ENCODE results near the gene KRTAP13-1.

The KRTAP13-1 gene, protein sequence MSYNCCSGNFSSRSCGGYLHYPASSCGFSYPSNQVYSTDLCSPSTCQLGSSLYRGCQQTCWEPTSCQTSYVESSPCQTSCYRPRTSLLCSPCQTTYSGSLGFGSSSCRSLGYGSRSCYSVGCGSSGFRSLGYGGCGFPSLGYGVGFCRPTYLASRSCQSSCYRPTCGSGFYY

DNA sequence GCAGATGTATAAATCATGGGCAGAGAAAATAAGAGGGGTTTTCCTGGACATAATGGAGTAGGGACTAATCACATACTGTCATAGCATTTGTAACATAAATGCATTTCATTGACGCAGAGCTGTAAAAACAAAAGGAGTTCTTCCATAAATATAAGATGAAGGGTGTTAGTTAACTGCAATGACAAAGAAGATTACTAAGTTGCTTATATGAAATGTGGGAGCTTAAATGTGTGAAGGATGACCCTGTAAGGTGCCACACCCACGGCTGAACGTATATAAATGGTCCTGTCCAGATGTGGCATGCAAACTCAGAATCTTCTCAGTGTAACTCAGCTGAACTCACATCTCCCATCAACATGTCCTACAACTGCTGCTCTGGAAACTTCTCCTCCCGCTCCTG lies at the start of gene KRTAP13-1:
Gene KRTAP13-1 (plus strand): TSS at position 301 of the 400 bp plus-strand sequence. CDS start 56 bp downstream, at position 357.
- no peak within 1 kb of the TSS for H3K4me3 ChIP-seq
- in situ Hi-C loops (cut with MboI; ENCODE audit: low sequenced_read_pairs), result no loop called here
- no peaks in the 10 kb centered on the region for H3K9me3 ChIP-seq
- no peak for DNase-seq (ENCODE audit: low spot score in 2 of 2)
- no peaks in the 10 kb centered on the region for H3K36me3 ChIP-seq (replicated peaks)
- H3K27me3 ChIP-seq (ENCODE audit: low read depth), result no peaks in the 10 kb centered on the region
- H3K4me1 ChIP-seq, result no peaks in the 10 kb centered on the region

DNA sequence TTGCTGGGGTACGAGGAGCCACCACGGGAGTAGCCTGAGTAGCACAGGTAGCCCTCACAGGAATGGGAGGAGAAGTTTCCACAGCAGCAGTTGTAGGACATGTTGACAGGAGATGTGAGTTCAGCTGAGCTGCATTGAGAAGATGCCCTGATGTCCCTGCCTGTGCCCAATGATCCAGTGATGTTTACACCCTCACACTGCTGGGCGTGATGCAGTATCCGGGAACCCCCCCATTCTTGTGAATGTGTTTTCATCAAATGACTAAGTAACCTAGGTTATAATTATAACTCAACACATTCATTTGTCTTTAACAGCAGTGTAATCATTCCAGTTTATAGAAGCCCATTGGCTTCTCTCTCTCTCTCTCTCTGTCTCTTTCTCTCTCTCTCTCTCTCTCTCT lies 47.3 kb upstream of the KRTAP13-1 start, which contains the start of gene KRTAP23-1:
Gene KRTAP23-1 (minus strand): TSS at position 101 of the 400 bp plus-strand sequence. CDS start 0 bp downstream, at position 101.
- Histone ChIP-seq H3K36me3 (replicated peaks) (no peaks in the 10 kb centered on the region), H3K27me3 (ENCODE audit: low read depth) (no peaks in the 10 kb centered on the region), H3K4me3 (no peak within 1 kb of the TSS), H3K4me1 (no peaks in the 10 kb centered on the region), H3K9me3 (no peaks in the 10 kb centered on the region; the same call in 1 of the 2 replicates)
- in situ Hi-C loops (cut with MboI; ENCODE audit: low sequenced_read_pairs), result no loop called here
- no peak for DNase-seq (ENCODE audit: low spot score in 2 of 2)

DNA sequence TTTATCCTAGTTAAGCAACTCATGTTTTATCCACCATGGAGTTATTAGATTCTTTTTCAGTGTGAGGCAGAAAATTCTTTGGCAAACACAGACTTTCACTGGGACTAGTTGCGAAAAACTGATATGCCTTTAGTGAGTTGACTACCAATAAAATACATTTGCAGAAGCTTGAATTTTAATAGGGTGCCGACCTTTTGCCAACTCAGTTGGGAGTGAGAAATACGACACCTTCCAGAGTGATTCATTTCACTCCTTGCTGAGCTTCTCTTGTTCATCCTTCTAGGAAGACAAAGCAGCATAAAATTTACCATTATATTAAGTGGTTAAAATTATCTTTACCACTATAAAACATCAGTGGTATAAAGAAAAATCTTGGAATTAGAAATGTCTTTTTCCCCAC lies 46.3 kb upstream of the KRTAP13-1 start:
- Histone ChIP-seq H3K4me1 (no peaks in the 10 kb centered on the region), H3K36me3 (replicated peaks) (no peaks in the 10 kb centered on the region), H3K4me3 (no peak overlapping the region), H3K9me3 (no peaks in the 10 kb centered on the region; the same call in 1 of the 2 replicates), H3K27me3 (ENCODE audit: low read depth) (no peaks in the 10 kb centered on the region)
- in situ Hi-C loops (cut with MboI; ENCODE audit: low sequenced_read_pairs), result no loop called here
- DNase-seq (ENCODE audit: low spot score in 2 of 2), result no peak

DNA sequence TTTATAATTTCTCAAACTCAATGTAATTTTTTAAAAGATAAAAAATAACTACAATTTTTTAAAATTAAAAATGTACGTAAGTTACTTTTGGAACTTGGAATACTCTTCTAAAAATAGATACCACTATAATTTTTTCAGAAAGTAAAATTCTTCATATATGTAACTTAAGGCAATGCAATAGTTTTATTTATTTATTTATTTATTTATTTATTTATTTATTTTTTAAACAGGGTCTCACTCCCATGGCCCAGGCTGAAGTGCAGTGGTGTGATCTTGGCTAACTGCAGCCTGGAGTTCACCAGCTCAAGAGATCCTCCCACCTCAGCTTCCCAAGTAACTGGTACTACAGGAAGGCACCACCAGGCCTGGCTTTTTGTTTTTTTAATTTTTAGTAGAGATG lies 44.3 kb upstream of the KRTAP13-1 start:
- Histone ChIP-seq H3K9me3 (no peaks in the 10 kb centered on the region; the same call in 1 of the 2 replicates), H3K27me3 (ENCODE audit: low read depth) (no peaks in the 10 kb centered on the region), H3K36me3 (replicated peaks) (no peaks in the 10 kb centered on the region), H3K4me1 (no peaks in the 10 kb centered on the region), H3K4me3 (no peak overlapping the region)
- in situ Hi-C loops (cut with MboI; ENCODE audit: low sequenced_read_pairs), result no loop called here
- DNase-seq (ENCODE audit: low spot score in 2 of 2), result no peak

DNA sequence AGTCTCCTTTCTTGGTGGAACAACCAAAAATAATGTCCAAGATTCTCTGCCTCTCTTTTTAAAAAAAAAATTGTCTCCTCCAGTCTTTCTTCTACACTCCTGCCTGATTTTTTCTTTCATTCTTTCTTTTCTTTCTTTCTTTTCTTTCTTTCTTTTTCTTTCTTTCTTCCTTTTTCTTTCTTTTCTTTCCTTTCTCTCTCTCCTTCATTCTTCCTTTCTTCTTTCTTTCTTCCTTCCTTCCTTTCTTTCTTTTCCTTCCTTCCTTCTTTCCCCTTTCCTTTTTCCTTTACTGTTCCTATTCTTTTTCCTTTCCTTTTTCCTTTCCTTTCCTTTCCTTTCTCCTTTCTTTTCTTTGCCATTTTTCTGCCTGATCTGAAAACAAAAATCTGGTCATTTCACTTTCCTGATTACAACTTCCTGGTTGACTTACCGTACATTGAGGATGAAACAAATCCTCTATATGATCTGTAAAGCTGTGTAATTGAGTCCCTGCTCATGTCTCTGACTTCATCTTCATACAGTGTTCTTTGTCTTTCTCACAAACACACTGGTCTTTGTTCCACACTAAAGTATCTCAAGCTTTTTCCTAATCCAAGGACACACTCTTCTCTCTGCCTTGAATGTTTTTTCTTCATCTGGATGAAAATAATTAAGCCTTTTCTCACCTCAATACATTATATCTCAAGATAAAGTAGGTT lies 41.4 kb upstream of the KRTAP13-1 start:
- no peaks in the 10 kb centered on the region for H3K36me3 ChIP-seq (replicated peaks)
- in situ Hi-C loops (cut with MboI; ENCODE audit: low sequenced_read_pairs), result no loop called here
- no peak for DNase-seq (ENCODE audit: low spot score in 2 of 2)
- no peak overlapping the region for H3K4me3 ChIP-seq
- no peaks in the 10 kb centered on the region; the same call in 1 of the 2 replicates for H3K9me3 ChIP-seq
- H3K4me1 ChIP-seq, result no peaks in the 10 kb centered on the region
- no peaks in the 10 kb centered on the region for H3K27me3 ChIP-seq (ENCODE audit: low read depth)

DNA sequence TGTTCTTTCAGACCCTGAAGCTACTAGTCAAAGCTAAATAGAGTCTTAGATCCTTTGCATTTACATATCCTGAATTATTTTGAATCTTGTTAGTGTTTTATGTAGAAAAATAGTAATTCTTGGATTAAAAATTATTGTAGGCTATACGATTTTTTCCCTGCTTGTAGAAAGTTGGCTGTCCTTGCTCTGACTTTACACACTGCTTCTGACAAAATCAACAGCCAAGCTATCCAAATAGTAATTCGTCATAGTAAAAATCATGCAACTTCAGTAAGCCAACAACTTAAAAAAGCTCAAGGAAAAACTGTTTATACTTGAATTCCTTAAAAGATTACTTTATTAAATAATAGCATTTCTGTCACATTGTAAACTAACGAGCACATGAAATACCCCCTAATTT lies 39.9 kb upstream of the KRTAP13-1 start:
- no peaks in the 10 kb centered on the region for H3K36me3 ChIP-seq (replicated peaks)
- no peaks in the 10 kb centered on the region for H3K27me3 ChIP-seq (ENCODE audit: low read depth)
- H3K9me3 ChIP-seq, result 0 out of 2 replicates have a peak, but pooled peaks cover 2% of the 10 kb centered on the region
- no peak for DNase-seq (ENCODE audit: low spot score in 2 of 2)
- in situ Hi-C loops (cut with MboI; ENCODE audit: low sequenced_read_pairs), result no loop called here
- H3K4me1 ChIP-seq, result no peaks in the 10 kb centered on the region
- H3K4me3 ChIP-seq, result no peak overlapping the region

DNA sequence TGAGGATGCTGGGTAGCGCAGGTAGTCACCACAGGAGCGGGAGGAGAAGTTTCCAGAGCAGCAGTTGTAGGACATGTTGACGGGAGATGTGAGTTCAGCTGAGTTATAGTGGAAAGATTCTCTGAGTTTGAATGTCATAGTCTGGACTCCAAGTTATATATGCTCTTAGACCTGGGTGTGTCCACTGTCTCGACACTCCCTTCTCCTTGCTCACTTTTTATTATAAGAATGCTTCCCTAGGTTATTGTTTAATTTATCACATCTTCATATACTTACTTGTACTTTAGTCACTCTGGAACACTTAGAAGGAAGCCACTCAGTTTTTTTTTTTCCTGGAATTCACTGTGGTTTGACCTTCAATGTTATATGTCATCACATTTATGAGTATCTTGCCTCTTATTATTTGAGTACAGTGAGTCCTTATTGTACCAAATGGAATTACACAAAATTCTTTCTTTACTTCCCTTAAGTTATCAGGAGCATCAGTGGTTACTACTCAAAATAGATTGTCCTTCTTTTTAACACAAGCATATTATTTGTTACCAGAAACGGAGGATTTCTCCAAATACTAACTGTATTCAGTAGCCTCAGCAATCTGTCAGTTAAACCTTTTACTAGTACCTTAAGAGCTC lies 23.6 kb upstream of the KRTAP13-1 start, which contains the start of gene KRTAP13-2:
Gene KRTAP13-2 (minus strand): TSS at position 133 of the 632 bp plus-strand sequence. CDS start 58 bp downstream, at position 75.
- no peaks in the 10 kb centered on the region for H3K4me1 ChIP-seq
- no peak for DNase-seq (ENCODE audit: low spot score in 2 of 2)
- no peak within 1 kb of the TSS for H3K4me3 ChIP-seq
- H3K27me3 ChIP-seq (ENCODE audit: low read depth), result no peaks in the 10 kb centered on the region
- in situ Hi-C loops (cut with MboI; ENCODE audit: low sequenced_read_pairs), result no loop called here
- no peaks in the 10 kb centered on the region for H3K36me3 ChIP-seq (replicated peaks)
- no peaks in the 10 kb centered on the region; the same call in 1 of the 2 replicates for H3K9me3 ChIP-seq

DNA sequence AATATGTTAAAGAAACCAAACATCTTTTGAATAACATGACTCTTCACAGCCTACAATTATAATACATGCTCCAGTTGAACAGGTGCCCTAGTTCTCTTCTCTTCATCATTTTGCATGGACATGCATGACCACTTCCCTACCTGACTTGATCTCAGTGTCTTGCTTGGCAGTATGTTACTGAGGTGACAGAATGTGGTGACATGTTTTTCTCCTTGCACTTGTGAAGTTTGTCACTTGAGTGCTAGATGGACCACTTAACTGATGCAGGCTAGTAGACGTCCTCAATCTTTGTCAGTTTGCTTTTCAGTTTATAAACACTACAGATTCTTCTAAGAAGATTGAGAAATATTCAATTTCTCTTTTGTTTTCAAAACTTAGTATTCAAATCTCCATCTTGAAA lies 13.6 kb upstream of the KRTAP13-1 start:
- Histone ChIP-seq H3K4me1 (no peaks in the 10 kb centered on the region), H3K9me3 (peaks cover 3% of the 10 kb centered on the region; the same call in 1 of the 2 replicates), H3K27me3 (ENCODE audit: low read depth) (no peaks in the 10 kb centered on the region), H3K36me3 (replicated peaks) (no peaks in the 10 kb centered on the region), H3K4me3 (no peak overlapping the region)
- in situ Hi-C loops (cut with MboI; ENCODE audit: low sequenced_read_pairs), result no loop called here
- DNase-seq (ENCODE audit: low spot score in 2 of 2), result no peak

DNA sequence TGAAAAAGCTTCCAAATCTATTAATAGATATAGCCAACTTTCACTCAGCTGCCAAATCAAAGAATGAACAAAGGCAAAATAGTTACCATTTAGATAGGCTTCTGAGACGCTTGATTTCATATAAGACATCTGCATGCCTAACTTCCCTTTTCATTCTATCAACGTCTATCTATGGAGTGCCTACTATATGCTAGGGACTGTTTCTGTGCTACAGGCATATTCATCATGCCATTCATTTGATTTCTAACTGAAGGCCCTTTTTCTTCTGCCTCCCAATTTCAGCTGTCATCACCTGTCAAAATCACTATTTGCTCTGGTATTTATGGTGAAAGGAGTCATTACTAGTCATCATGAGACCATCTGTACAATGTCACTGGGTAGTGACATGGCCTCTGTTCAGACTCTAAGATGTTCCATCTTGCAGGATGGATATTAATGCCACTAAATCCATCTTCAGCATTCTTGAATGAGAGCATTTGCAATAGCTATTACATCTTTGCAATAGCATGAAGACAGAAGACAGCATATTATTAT lies 4.3 kb upstream of the KRTAP13-1 start:
- Histone ChIP-seq H3K9me3 (no peaks in the 10 kb centered on the region), H3K36me3 (replicated peaks) (no peaks in the 10 kb centered on the region), H3K4me3 (no peak overlapping the region), H3K4me1 (no peaks in the 10 kb centered on the region), H3K27me3 (ENCODE audit: low read depth) (no peaks in the 10 kb centered on the region)
- DNase-seq (ENCODE audit: low spot score in 2 of 2), result no peak
- in situ Hi-C loops (cut with MboI; ENCODE audit: low sequenced_read_pairs), result no loop called here

DNA sequence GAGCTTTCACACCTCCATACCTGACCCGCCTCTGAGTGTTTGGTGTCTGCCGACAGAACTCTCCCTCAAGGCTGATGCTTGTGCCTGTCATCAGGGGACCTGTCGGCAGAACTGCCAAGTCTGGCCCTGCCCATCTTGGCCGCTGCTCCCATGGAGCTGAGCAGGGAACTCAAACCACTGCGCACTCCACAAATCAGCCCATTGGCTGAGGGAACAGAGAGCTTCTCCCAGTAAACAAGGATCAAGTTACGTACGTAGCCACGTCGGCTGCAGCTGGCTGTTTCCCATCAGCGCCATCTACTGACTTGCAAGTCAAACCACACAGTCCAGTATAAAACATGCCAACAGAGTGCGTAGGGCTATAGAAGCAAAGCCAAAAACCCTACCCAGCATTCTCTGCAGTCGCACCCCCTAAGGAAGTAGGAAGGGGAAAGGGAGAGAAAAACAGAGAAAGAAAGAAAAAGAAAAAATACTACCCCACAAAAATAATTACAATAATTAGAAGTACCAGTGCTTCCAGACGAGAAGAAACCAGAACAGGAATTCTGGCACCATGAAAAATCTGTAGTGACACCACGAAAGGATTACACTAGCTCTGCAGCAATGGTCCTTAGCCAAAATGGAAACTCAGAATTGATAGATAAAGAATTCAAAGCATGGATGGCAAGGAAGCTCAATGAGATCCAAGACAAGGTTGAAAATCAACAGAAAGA lies 13.1 kb downstream of the KRTAP13-1 start:
- no peaks in the 10 kb centered on the region; the same call in 1 of the 2 replicates for H3K9me3 ChIP-seq
- DNase-seq (ENCODE audit: low spot score in 2 of 2), result peak in 1 of 2 experiments; percentile 9
- no peaks in the 10 kb centered on the region for H3K27me3 ChIP-seq (ENCODE audit: low read depth)
- in situ Hi-C loops (cut with MboI; ENCODE audit: low sequenced_read_pairs), result no loop called here
- H3K36me3 ChIP-seq (replicated peaks), result no peaks in the 10 kb centered on the region
- H3K4me1 ChIP-seq, result no peaks in the 10 kb centered on the region
- no peak overlapping the region for H3K4me3 ChIP-seq

DNA sequence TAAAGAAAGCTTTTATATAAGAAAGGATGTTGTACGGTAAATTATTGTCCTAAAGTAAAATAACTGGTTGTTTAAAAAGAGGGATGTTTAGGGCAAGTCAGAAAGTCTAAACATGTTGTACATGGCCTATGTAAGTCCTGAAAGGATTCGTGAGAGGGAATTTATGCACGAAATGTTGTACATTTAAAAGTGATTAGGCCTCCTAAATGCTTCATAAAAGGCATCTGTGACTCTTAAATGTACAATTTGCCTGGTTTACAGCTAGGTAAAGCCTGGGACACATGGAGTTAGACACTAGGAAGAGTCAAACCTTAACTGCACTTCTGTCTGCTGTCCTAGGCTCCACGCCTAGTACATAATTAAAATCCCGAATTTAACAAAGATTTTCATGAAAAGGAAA lies 20.2 kb downstream of the KRTAP13-1 start:
- H3K4me1 ChIP-seq, result no peaks in the 10 kb centered on the region
- in situ Hi-C loops (cut with MboI; ENCODE audit: low sequenced_read_pairs), result no loop called here
- H3K9me3 ChIP-seq, result peaks cover 3% of the 10 kb centered on the region; the same call in 1 of the 2 replicates
- H3K4me3 ChIP-seq, result no peak overlapping the region
- H3K36me3 ChIP-seq (replicated peaks), result no peaks in the 10 kb centered on the region
- H3K27me3 ChIP-seq (ENCODE audit: low read depth), result no peaks in the 10 kb centered on the region
- DNase-seq (ENCODE audit: low spot score in 2 of 2), result no peak

DNA sequence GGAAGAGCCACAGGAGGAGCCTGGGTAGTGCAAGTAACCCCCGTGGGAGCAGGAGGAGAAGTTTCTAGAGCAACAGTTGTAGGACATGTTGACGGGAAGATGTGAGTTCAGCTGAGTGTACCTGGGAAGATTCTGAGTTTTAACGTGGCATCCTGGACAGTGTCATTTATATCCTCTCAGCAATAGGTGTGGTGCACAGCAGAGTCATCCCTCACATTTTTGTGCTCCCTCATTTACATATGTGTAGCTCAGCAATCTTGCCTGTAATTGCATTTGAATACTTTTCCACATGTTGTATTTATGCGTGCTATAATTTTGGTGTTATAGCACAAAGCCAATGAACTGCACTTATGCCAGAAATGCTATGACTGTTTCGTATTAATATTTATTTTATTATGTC lies 30.0 kb downstream of the KRTAP13-1 start, which contains the start of gene KRTAP13-3:
Gene KRTAP13-3 (minus strand): TSS at position 101 of the 400 bp plus-strand sequence. CDS start 14 bp downstream, at position 87.
- H3K27me3 ChIP-seq (ENCODE audit: low read depth), result no peaks in the 10 kb centered on the region
- no peaks in the 10 kb centered on the region for H3K4me1 ChIP-seq
- no peaks in the 10 kb centered on the region; the same call in 1 of the 2 replicates for H3K9me3 ChIP-seq
- no peak within 1 kb of the TSS for H3K4me3 ChIP-seq
- DNase-seq (ENCODE audit: low spot score in 2 of 2), result no peak
- in situ Hi-C loops (cut with MboI; ENCODE audit: low sequenced_read_pairs), result no loop called here
- no peaks in the 10 kb centered on the region for H3K36me3 ChIP-seq (replicated peaks)

DNA sequence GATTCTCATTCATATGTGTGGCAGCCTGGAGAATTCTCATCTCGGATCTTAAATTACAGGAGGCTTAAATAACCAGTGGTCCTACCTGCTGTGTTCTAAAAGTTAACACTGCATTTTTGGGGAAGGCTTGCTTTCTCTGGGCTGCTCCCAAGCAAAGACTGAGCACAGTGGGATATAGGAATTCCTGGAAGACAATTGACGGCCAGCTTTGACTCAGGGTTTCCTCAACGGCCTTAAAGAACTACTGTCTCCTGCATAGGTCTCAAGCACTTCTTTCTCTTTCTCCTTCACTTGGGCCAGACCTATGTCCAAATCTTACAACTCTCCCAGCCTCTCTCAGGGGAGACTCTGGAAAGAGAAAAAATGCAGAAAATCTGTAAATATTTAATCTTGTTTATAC lies 30.9 kb downstream of the KRTAP13-1 start:
- H3K4me3 ChIP-seq, result no peak overlapping the region
- H3K4me1 ChIP-seq, result no peaks in the 10 kb centered on the region
- in situ Hi-C loops (cut with MboI; ENCODE audit: low sequenced_read_pairs), result no loop called here
- no peaks in the 10 kb centered on the region for H3K27me3 ChIP-seq (ENCODE audit: low read depth)
- H3K9me3 ChIP-seq, result no peaks in the 10 kb centered on the region; the same call in 1 of the 2 replicates
- no peaks in the 10 kb centered on the region for H3K36me3 ChIP-seq (replicated peaks)
- no peak for DNase-seq (ENCODE audit: low spot score in 2 of 2)

Data from HAP-1 (cell line).